HG02885 (cell line): ENCODE results near the gene OR4C3.
"Not testable (repeated sequence)": the region's sequence is repeated elsewhere in the genome, so short reads cannot be mapped to it uniquely, and the experiment has no call there.

Source experiments
- ATAC-seq: cut with Tn5 transposase; IDR thresholded peaks from one replicate; pipeline ENCODE4 v1.9.1; 2021; ENCODE audit warnings: mild to moderate bottlenecking; ENCODE audit not compliant: unreplicated experiment, poor library complexity

OR4C3 gene

GRCh38 chr11:48324620-48325019, at the start of gene OR4C3:
Gene OR4C3 (plus strand): TSS chr11:48324920. CDS start chr11:48325022, 102 bp downstream.
- ATAC-seq = not testable (repeated sequence)

GRCh38 chr11:48305923-48306322, 18.8 kb upstream of the OR4C3 start, which contains the start of gene OR4S1:
Gene OR4S1 (plus strand): TSS chr11:48306223. CDS start chr11:48306223, 0 bp downstream.
- ATAC-seq = no peak

GRCh38 chr11:48307760-48308386, 16.8 kb upstream of the OR4C3 start:
- peak; percentile 96 for ATAC-seq

GRCh38 chr11:48313590-48313989, 11.1 kb upstream of the OR4C3 start:
- ATAC-seq = not testable (repeated sequence)

GRCh38 chr11:48319813-48320212, 4.9 kb upstream of the OR4C3 start:
- ATAC-seq = not testable (repeated sequence)

- no peak for ATAC-seq
These were observed 16.7 kb downstream of the OR4C3 start for GRCh38 chr11:48341466-48341865.

- not testable (repeated sequence) for ATAC-seq
These were observed 17.8 kb downstream of the OR4C3 start for GRCh38 chr11:48342505-48342904.

- ATAC-seq = not testable (repeated sequence)
These were observed 21.6 kb downstream of the OR4C3 start for GRCh38 chr11:48346286-48346685.

- no peak for ATAC-seq
These were observed 29.3 kb downstream of the OR4C3 start for GRCh38 chr11:48354013-48354412.

GRCh38 chr11:48354677-48355076, 30.0 kb downstream of the OR4C3 start:
- ATAC-seq = no peak

GRCh38 chr11:48361289-48361688, 36.6 kb downstream of the OR4C3 start:
- not testable (repeated sequence) for ATAC-seq

GRCh38 chr11:48366365-48366764, 41.6 kb downstream of the OR4C3 start, which contains the start of gene OR4C5:
Gene OR4C5 (minus strand): TSS chr11:48366465. CDS start chr11:48366465, 0 bp downstream.
- no peak for ATAC-seq
